ENCODE data around the gene NCKAP5.

Gene NCKAP5

GRCh38 chr2:132984731-132985130 is 583.5 kb downstream of the NCKAP5 start:
- DNase-seq (ENCODE audit: low spot score): no peak

- DNase-seq (ENCODE audit: low spot score): no peak
Observed at GRCh38 chr2:132980304-132980703, 588.0 kb downstream of the NCKAP5 start.

DNA sequence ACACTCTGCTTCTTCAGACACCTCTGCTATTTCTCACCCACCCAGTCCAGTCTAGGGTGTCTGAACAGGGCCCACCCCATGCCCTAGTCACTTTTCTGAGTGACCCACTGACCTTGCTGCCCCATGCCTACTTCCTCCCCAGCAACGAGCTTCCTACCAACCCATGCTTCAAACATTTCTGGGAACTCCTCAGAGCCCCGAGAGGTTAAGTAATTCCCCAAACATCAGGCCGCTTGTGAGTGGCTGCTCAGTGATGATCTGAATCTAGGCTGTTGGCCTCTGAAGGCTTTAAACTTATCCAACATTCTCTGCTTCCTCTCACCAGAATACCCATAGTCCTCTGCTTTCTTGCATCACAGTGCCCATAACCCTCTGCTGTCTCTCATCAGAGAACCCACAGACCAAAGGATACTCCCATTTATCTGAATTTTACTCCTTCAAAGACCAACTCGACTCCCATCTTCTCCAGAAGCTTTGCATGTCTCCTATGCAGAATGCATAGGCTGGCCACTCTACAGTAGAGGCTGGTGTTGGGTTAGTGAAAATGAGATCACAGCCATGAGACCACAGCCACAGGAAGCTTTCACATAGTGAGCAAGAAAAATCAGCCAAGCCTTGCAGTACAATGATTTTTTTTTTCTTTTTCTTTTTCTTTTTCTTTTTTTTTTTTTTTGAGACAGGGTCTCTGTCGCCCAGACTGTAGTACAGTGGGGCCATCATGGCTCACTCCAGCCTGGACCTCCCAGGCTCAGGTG is 588.7 kb downstream of the NCKAP5 start:
- no peak for DNase-seq (ENCODE audit: low spot score)

DNA sequence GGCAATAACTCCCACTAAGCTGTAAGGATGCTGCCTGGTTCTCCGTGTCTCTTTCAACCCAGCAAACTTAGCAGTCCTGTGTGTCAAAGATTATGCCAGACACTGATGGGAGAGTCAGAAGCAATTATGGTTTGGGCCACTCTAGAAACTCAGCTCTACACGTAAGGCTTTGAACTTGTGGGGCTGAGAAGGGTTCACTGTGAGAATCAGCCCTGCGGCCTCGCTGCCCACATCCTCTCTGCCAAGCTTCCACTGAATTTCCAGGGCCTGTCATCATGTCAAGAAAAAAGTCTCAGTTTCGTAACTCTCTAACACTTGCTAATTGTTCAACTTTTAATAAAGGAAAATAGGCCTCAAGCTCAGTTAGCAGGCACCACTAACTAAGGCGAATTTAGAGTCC is 589.4 kb downstream of the NCKAP5 start:
- no peak for DNase-seq (ENCODE audit: low spot score)

GRCh38 chr2:132977812-132978529 is 590.3 kb downstream of the NCKAP5 start:
- DNase-seq (ENCODE audit: low spot score): no peak

- DNase-seq (ENCODE audit: low spot score): no peak
Observed at GRCh38 chr2:132975193-132976105, 592.8 kb downstream of the NCKAP5 start.

GRCh38 chr2:132974467-132975095 is 593.7 kb downstream of the NCKAP5 start:
- DNase-seq (ENCODE audit: low spot score): no peak

GRCh38 chr2:132971310-132972061 is 596.8 kb downstream of the NCKAP5 start:
- no peak for DNase-seq (ENCODE audit: low spot score)

- DNase-seq (ENCODE audit: low spot score): no peak
Observed at GRCh38 chr2:132969371-132969985, 598.8 kb downstream of the NCKAP5 start.

GRCh38 chr2:132965460-132965859 is 602.8 kb downstream of the NCKAP5 start:
- DNase-seq (ENCODE audit: low spot score): no peak

DNA sequence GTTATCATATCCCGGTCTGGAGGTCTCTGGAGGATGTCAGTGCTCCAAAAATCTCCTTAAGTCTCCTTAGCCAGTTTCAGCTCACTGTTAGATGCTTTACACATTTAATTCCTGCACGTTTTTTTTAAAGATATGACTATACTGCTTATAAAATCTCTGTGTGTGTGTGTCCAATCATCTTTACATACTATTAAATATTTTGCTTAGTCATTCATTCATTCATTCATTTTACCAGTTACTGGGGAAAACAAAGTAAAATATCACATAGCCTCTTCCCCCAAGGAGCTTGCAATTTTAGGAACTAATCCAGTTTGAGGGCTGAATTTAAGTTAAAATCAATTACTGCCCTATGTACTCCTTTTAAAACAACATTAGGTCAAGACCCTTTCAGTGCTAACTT is 605.1 kb downstream of the NCKAP5 start:
- DNase-seq (ENCODE audit: low spot score): no peak

GRCh38 chr2:132958887-132959286 is 609.4 kb downstream of the NCKAP5 start:
- no peak for DNase-seq (ENCODE audit: low spot score)

- no peak for DNase-seq (ENCODE audit: low spot score)
Observed at GRCh38 chr2:132955871-132956615, 612.2 kb downstream of the NCKAP5 start.

- no peak for DNase-seq (ENCODE audit: low spot score)
Observed at GRCh38 chr2:132953771-132954170, 614.5 kb downstream of the NCKAP5 start.

GRCh38 chr2:132951008-132951714 is 617.1 kb downstream of the NCKAP5 start:
- DNase-seq (ENCODE audit: low spot score): no peak

DNA sequence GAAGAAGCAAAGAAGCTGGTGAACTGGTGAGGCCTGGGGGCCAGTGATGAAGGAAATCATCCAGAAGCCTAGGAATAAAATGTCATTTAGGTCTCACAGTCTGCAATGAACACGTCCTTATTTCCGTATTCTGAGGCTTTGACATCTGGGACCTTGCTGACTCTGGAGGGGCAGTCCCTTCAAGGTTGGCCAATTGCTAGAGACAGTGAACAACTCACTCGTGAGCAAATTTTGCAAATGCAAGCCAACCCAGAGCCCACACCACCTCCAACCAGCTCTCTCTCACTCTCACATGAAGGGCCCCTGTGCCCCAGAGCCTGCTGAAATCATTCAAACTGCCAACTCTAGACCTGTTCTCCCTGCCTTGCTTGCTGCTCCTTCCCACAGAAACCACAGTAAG is 619.2 kb downstream of the NCKAP5 start:
- DNase-seq (ENCODE audit: low spot score): no peak

DNA sequence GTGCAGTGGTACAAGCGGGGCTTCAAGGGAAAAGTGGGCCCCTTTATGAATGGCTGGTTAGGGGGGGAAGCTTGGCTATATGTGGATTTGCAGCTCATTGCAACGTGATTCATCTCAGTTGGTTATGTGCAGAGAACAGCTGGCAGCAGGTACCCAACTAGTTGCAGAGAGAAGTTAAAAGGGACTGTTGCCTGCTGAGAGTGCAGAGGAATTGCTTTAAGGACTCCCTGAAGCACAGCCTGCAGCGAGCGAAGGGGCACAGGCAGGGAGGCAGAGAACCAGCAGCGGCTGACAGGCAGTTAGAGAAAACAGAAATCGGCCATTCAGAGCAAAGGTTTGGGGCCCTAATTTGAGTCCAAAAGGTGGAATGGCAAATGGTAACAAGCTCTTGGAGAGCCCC is 620.1 kb downstream of the NCKAP5 start:
- DNase-seq (ENCODE audit: low spot score): no peak

DNA sequence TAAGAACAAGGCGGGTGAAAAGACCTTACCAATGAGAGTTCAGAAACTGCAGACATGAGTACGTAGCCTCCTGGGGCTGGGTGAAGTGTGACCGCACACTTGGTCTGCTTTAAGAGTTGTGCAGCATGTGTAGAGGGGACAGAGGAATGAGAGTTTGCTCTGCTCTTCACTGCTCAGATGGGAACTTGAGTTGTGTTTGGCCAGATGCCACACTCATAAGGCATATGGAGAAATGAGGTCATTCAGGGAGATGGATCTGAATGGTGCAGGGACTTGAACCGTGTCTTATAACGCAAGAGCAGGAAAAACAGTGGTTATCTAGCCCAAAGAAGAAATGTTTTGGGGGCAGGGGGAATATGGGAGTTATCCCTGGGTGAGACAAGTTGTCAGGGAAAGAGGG is 624.4 kb downstream of the NCKAP5 start:
- DNase-seq (ENCODE audit: low spot score): no peak

GRCh38 chr2:132941296-132942020 is 626.8 kb downstream of the NCKAP5 start:
- DNase-seq (ENCODE audit: low spot score): no peak

Measured in HuH-7.5 (cell line).